Activated CD4-positive, alpha-beta T cell treated with anti-CD3 and anti-CD28 coated beads for 1 hour (primary cell): Measurements from ENCODE around the gene IDH3G.
"Not testable (repeated sequence)": the region's sequence is repeated elsewhere in the genome, so short reads cannot be mapped to it uniquely, and the experiment has no call there.

Experiments
- DNase-seq: peaks from one replicate; pipeline ENCODE4 v3.0.0-alpha.2; 2020

Gene IDH3G

GRCh38 chrX:153746991-153747390, 47.2 kb downstream of the IDH3G start:
- not testable (repeated sequence) for DNase-seq

DNA sequence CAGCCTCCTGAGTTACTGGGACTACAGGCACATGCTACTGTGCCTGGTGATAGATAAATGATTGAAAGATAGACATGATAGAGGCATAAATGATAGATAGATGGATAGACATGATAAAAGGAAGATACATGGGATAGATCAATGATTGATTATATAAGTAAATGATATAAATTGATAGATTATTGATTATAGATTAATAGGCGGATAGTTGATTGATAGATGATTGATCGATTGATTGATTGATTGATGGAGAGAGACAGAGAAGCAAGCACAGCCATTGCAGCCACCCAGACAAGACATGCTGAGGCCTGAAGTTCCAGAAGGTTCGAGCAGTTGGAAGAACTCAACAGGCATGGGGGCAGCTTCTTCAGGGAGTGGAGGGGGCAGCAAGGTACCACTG, 47.8 kb downstream of the IDH3G start:
- DNase-seq, result no peak

DNA sequence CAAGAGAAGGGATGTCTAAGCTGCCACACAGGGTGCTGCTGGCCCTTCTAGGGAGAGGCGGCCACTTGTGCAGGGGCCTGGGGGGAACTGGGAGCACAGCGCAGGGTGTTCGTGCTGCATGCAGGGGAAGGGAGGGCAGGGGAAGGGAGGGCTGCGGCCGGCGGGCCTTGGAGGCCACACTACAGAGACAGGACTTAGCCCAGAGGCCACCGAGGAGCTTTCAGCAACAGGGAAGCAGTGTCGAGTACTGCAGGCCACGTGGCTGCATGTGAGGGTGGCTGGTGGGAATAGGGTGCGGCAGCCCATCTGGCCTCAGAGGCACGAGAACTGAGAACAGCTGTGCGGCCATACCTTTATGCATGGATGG, 49.1 kb downstream of the IDH3G start:
- DNase-seq, result not testable (repeated sequence)

DNA sequence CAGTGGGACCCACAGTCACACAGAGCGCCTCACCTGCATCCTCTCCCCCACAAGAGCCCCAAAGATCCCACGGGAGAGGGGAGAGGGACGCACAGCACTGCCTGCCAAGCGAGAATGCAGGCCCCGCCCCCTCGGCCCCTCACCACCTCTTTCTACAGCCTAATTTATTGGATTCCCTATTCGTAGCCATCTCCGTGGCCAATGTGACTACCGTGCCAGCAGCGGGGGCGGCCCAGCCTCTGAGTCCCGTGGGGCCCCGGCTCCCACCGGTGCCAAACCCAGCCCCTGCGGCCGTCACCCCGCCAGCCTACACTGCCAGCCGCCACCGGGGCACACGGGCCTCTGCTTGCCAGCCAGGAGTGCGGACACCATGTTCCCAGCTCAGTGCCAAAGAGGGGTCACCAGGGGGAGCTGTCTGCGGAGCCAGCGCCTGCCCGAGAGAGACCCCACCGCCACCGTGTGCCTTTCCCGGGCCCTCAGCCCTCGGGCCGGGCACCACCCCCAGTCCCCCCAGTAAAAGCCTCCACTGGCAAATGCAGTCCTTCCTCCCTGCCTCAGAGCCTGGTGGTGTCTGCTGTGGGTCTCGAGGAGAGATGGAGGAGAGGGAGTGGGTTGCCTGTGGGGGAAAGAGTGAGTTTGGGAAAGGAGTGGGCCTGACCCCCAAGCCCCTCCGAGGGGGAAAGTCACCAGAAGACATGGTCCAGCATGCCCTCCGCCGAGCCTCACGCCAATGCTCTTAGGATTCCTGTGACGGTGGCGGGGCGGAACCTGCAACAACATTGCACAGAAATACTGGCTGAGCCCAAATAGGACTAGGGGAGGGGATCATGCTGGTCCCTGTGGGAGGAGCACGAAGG, 49.7 kb downstream of the IDH3G start:
- no peak for DNase-seq

GRCh38 chrX:153743468-153744209, 50.5 kb downstream of the IDH3G start:
- DNase-seq, result not testable (repeated sequence)

DNA sequence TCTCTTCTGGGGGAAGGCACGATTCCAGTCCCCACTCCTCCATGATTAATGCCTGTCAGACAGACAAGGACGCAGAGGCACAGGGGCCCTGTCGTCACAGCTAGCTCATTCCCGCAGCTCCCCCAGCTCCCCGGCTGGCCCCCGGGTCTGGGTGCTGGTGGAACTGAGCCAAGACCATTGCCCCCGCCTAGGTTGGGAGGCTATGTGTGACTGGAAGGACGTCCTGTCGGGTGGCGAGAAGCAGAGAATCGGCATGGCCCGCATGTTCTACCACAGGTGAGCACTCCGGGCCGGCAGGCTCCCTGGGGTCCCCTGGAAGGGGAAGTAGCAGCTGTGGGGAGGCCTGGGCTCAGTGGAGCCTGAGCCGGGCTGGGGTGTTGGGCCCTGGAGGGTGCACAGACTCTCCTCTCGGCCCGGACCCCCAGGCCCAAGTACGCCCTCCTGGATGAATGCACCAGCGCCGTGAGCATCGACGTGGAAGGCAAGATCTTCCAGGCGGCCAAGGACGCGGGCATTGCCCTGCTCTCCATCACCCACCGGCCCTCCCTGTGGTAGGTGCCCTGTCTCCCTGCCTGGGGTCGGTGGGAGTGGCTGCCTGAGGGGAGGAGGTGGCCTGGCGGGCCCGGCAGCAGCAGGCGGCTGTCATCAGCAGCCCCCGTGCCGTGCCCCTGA, 51.2 kb downstream of the IDH3G start:
- DNase-seq, result not testable (repeated sequence)

DNA sequence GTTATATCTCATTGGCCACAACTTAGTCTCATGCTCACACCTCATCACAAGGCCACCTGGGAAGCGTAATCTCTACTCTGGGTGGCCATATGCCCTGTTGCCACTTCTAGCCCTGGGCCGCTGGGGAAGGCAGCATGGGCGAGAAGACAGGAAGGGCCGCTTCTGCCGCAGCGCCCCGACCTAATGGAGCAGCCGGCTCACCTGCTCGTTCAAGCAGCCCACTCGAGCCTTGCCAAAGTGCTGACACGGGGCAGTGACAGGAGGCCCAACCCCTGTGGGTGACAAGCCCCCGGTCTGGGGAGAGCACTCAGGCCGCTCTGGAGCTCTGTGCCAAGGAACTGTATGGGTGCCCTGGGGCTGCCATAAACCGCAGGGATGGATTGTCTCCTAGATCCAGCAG, 52.1 kb downstream of the IDH3G start:
- DNase-seq, result not testable (repeated sequence)

DNA sequence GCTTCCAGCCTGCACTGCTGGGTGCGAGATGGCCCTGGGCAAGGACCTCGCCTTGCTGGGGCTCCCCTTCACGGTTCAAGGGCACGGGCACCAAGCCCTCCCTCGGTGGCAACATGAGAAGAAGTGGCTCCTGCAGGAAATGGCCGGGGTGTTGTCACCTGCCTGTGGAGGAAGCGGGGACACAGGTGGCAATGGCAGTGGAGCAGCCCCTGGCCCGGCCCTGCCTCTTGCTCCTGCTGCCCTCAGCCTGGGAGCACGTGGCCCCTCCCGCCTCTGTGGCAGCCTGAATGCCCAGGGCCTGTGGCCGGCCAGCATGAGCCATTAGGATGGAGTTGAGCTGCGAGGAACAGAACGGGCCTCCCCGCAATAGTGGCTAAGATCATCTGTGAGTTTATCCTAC, 52.7 kb downstream of the IDH3G start:
- no peak for DNase-seq

DNA sequence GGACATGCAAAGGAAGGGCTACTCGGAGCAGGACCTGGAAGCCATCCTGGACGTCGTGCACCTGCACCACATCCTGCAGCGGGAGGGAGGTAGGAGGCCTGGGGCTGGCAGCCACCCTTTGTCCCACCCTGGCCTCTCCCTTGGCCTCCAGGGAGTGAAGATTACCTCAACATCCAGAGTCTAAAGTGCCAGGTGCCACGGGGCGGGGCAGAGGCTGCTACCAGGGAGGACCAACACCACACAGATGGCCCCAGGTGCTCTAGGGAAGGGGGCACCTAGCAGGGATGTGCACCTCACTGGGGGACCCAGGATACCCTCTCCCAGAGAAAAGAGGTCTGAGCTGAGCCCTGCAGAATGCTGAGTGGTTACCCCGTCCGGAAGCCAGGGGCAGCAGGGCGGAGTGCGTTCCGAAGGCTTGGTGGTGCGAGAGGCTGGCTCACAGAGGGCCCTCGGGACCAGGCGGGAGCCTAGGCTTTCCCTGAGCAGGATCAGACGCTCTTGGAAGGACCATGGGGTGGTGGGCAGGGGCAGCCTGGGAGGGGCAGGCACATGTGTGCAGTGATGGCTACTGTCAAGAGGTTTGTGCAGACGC, 53.4 kb downstream of the IDH3G start:
- DNase-seq, result no peak

DNA sequence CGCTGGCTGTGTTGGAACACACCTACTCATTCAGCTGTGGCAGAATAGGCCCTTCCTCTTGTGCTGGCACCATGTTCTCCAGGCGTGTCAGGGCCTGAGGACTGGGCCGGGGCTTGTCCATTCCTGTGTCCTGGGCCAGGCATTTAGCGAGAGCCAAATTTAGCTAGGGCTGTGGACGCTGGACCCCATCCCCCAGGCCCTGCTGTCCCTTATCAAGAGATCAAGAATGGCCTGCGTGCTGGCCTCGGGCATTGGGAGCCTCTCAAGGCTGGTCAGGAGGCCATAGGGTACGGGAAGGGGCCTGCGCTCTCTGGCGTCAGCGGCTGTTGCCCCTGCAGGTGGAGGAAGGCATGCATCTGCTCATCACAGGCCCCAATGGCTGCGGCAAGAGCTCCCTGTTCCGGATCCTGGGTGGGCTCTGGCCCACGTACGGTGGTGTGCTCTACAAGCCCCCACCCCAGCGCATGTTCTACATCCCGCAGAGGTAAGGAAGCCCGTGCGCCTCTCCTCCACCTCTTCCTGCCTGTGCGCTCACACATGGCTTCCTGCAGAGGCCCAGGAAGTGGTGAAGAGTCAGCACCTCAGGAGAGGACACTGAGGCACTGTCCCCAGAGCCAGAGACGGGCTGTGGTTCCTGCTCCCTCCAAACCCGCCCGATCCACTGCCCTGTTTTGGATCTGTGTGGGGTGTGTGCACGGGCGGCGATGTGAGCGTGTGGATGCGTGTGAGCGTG, 54.3 kb downstream of the IDH3G start:
- DNase-seq, result no peak

DNA sequence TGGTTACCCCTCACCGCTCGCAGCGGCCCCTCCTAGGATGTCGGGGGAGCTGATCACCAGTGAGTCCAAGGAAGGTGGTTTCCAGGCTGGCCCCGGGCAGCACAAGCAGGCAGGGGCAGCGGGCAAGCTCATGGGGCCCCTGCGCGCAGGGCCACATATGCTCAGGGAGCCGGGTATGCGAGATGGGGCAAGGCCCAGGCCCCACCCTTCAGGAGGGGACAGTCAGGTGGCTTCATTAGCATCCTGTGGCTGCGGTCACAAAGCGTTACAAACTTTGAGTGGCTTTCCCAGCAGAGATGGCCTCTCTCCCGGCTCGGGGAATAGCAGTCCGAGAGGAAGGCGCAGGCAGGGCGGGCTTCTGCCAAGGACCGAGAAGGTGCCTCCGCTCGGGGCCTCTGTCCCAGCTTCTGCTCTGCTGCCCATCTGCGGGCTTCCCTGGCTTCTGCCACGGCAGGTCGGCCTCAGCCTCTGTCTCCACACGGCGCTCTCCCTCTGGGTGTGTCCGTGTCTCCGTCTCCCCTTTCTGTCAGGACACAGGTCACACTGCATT, 56.0 kb downstream of the IDH3G start:
- DNase-seq, result no peak

DNA sequence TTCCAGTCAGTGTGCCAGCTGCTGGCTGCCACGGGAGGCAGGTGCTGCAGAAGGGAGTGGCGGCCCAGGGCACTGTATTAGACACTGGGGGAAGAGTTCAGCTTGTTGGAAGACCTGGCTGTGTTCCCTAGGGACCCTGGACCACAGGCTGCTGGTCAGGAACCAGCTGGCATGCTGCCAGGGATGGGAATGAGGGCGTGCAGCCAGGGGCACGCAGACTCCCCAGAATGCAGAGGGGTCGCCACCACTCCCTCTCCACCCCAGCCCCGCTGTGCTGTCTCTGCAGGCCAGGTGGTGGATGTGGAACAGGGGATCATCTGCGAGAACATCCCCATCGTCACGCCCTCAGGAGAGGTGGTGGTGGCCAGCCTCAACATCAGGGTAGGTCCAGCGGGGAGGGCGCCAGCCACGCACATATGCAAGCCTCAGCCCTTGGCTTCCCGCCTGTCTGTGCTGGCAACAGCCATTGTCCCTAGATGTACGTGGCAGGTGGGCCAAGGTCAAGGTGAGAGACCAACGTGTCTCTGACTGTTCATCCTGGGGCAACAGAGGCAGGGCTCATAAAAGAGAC, 57.2 kb downstream of the IDH3G start:
- no peak for DNase-seq

GRCh38 chrX:153736071-153736820, 57.9 kb downstream of the IDH3G start:
- DNase-seq, result no peak
